ENCODE results near the gene UBAP2L. TPM values are rescaled to one million over a fixed set of nuclear protein-coding genes. Genes with fewer than 3 reads are reported as not detected.

UBAP2L gene
- total RNA-seq, 1 donor = 88.3 TPM

GRCh38 chr1:154258784-154259183 is 38.0 kb downstream of the UBAP2L start:
- H3K4me2 ChIP-seq (ENCODE audit: insufficient read depth, low read length) = no peak overlapping the region
- peaks cover 6% of the 10 kb centered on the region for H3K4me1 ChIP-seq (ENCODE audit: insufficient read depth, low read length)
- H3K79me2 ChIP-seq (ENCODE audit: insufficient read depth, low read length) = peaks cover 43% of the 10 kb centered on the region
- H3K27me3 ChIP-seq (ENCODE audit: insufficient read depth, low read length) = no peaks in the 10 kb centered on the region
- no peaks in the 10 kb centered on the region for H3K9me3 ChIP-seq (ENCODE audit: low read depth, low read length)
- no peak overlapping the region for H2AFZ ChIP-seq (ENCODE audit: low read length)
- no peak overlapping the region for H3K27ac ChIP-seq (ENCODE audit: low read depth, low read length)
- TF ChIP-seq CTCF (IDR thresholded peaks at IDR 0.05; ENCODE audit: extremely low read depth, low read depth, low read length) = no peak
- peaks cover 20% of the 10 kb centered on the region for H4K20me1 ChIP-seq (ENCODE audit: insufficient read depth, low read length)
- no peak overlapping the region for H3K4me3 ChIP-seq (ENCODE audit: insufficient read depth, low read length)
- no peak for DNase-seq (ENCODE audit: insufficient read length, low spot score, missing footprints)
- peaks cover 99% of the 10 kb centered on the region for H3K36me3 ChIP-seq (ENCODE audit: insufficient read depth, low read length)

- H3K4me1 ChIP-seq (ENCODE audit: insufficient read depth, low read length) = no peaks in the 10 kb centered on the region
- no peak overlapping the region for H3K4me3 ChIP-seq (ENCODE audit: insufficient read depth, low read length)
- no peaks in the 10 kb centered on the region for H3K9me3 ChIP-seq (ENCODE audit: low read depth, low read length)
- no peak overlapping the region for H2AFZ ChIP-seq (ENCODE audit: low read length)
- no peak for TF ChIP-seq CTCF (IDR thresholded peaks at IDR 0.05; ENCODE audit: extremely low read depth, low read depth, low read length)
- peaks cover 99% of the 10 kb centered on the region for H3K36me3 ChIP-seq (ENCODE audit: insufficient read depth, low read length)
- H3K27ac ChIP-seq (ENCODE audit: low read depth, low read length) = no peak overlapping the region
- DNase-seq (ENCODE audit: insufficient read length, low spot score, missing footprints) = no peak
- peaks cover 23% of the 10 kb centered on the region for H4K20me1 ChIP-seq (ENCODE audit: insufficient read depth, low read length)
- H3K27me3 ChIP-seq (ENCODE audit: insufficient read depth, low read length) = no peaks in the 10 kb centered on the region
- no peak overlapping the region for H3K4me2 ChIP-seq (ENCODE audit: insufficient read depth, low read length)
- H3K79me2 ChIP-seq (ENCODE audit: insufficient read depth, low read length) = peaks cover 51% of the 10 kb centered on the region
Observed at GRCh38 chr1:154260127-154260526, 39.4 kb downstream of the UBAP2L start.

GRCh38 chr1:154263465-154264332 is 42.9 kb downstream of the UBAP2L start:
- Histone ChIP-seq H3K36me3 (ENCODE audit: insufficient read depth, low read length) (peaks cover 90% of the 10 kb centered on the region), H3K4me1 (ENCODE audit: insufficient read depth, low read length) (no peaks in the 10 kb centered on the region), H3K79me2 (ENCODE audit: insufficient read depth, low read length) (peaks cover 44% of the 10 kb centered on the region), H3K27me3 (ENCODE audit: insufficient read depth, low read length) (no peaks in the 10 kb centered on the region), H3K4me3 (ENCODE audit: insufficient read depth, low read length) (no peak overlapping the region), H4K20me1 (ENCODE audit: insufficient read depth, low read length) (peaks cover 23% of the 10 kb centered on the region), H3K9me3 (ENCODE audit: low read depth, low read length) (no peaks in the 10 kb centered on the region), H2AFZ (ENCODE audit: low read length) (no peak overlapping the region), H3K4me2 (ENCODE audit: insufficient read depth, low read length) (no peak overlapping the region), H3K27ac (ENCODE audit: low read depth, low read length) (peak overlapping the region; percentile 6)
- DNase-seq (ENCODE audit: insufficient read length, low spot score, missing footprints) = no peak
- TF ChIP-seq CTCF (IDR thresholded peaks at IDR 0.05; ENCODE audit: extremely low read depth, low read depth, low read length) = no peak

- peaks cover 23% of the 10 kb centered on the region for H4K20me1 ChIP-seq (ENCODE audit: insufficient read depth, low read length)
- peaks cover 91% of the 10 kb centered on the region for H3K36me3 ChIP-seq (ENCODE audit: insufficient read depth, low read length)
Observed at GRCh38 chr1:154264454-154264853, 43.7 kb downstream of the UBAP2L start.

More at GRCh38 chr1:154264454-154264853, 43.7 kb downstream of the UBAP2L start:
- Histone ChIP-seq H3K27me3 (ENCODE audit: insufficient read depth, low read length) (no peaks in the 10 kb centered on the region), H3K4me2 (ENCODE audit: insufficient read depth, low read length) (no peak overlapping the region), H2AFZ (ENCODE audit: low read length) (no peak overlapping the region), H3K79me2 (ENCODE audit: insufficient read depth, low read length) (peaks cover 44% of the 10 kb centered on the region), H3K4me1 (ENCODE audit: insufficient read depth, low read length) (no peaks in the 10 kb centered on the region), H3K9me3 (ENCODE audit: low read depth, low read length) (no peaks in the 10 kb centered on the region), H3K4me3 (ENCODE audit: insufficient read depth, low read length) (no peak overlapping the region), H3K27ac (ENCODE audit: low read depth, low read length) (peak overlapping the region; percentile 6)
- DNase-seq (ENCODE audit: insufficient read length, low spot score, missing footprints) = no peak
- no peak for TF ChIP-seq CTCF (IDR thresholded peaks at IDR 0.05; ENCODE audit: extremely low read depth, low read depth, low read length)
